WTC11 (cell line): ENCODE data around the gene C1orf159. TPM values are rescaled to one million over a fixed set of nuclear protein-coding genes. Genes with fewer than 3 reads are reported as not detected.

Source experiments
- ATAC-seq: fragments of 200-7000 bp; cut with Tn5 transposase; 2 replicates; pipeline ENCODE4 v1.10.0; 2021; ENCODE audit warnings: mild to moderate bottlenecking, moderate library complexity
- CTCF ChIA-PET: fragments of 300-600 bp; sonication (Branson Sonifier 250); formaldehyde crosslinking; loops from one replicate; lab custom pipeline; 2021; ENCODE audit warnings: antibody characterized with exemption; lab: Charles Lee
- POLR2A ChIA-PET: fragments of 350-600 bp; sonication (Branson Sonifier 250); formaldehyde crosslinking; loops from one replicate; lab custom pipeline; 2021; ENCODE audit warnings: antibody characterized with exemption; lab: Charles Lee
- DNase-seq: peaks from one replicate; pipeline ENCODE4 v3.0.0; 2021; ENCODE audit warnings: low spot score
- H3K27ac Mint-ChIP-seq: 2 replicates; pipeline ENCODE4 v1.8.0; 2021; ENCODE audit warnings: mixed read lengths
- H3K27me3 Mint-ChIP-seq: 2 replicates; pipeline ENCODE4 v1.8.0; 2021; ENCODE audit warnings: low read depth, mild to moderate bottlenecking, moderate library complexity, mixed read lengths
- H3K36me3 Mint-ChIP-seq: 2 replicates; pipeline ENCODE4 v1.8.0; 2021; ENCODE audit warnings: mixed read lengths
- H3K4me1 Mint-ChIP-seq: 2 replicates; pipeline ENCODE4 v1.8.0; 2022; ENCODE audit warnings: mixed read lengths
- H3K4me3 Mint-ChIP-seq: 2 replicates; pipeline ENCODE4 v1.8.0; 2021; ENCODE audit warnings: mild to moderate bottlenecking, moderate library complexity, mixed read lengths
- H3K9me3 Mint-ChIP-seq: 2 replicates; pipeline ENCODE4 v1.8.0; 2021; ENCODE audit warnings: mixed read lengths
- AFF4 ChIP-seq: sonication (generic); formaldehyde crosslinking; IDR thresholded peaks from 2 replicates; pipeline ENCODE4 v1.8.1; 2023; ENCODE audit warnings: mild to moderate bottlenecking, missing genetic modification reagents, borderline replicate concordance
- AR ChIP-seq: fragments of 250-450 bp; sonication (Bioruptor Pico); IDR thresholded peaks from 2 replicates; pipeline ENCODE4 v1.9.0; 2021; ENCODE audit warnings: mild to moderate bottlenecking
- CDX4 ChIP-seq: fragments of 250-450 bp; sonication (Bioruptor Pico); IDR thresholded peaks from 2 replicates; pipeline ENCODE4 v1.9.0; 2021; ENCODE audit warnings: moderate library complexity, mild to moderate bottlenecking, inconsistent platforms, borderline replicate concordance
- ELF4 ChIP-seq: sonication (generic); formaldehyde crosslinking; IDR thresholded peaks from 2 replicates; pipeline ENCODE4 v1.8.1; 2022; ENCODE audit warnings: low read depth, mild to moderate bottlenecking, moderate library complexity, missing genetic modification reagents
- EMX1 ChIP-seq: fragments of 250-450 bp; sonication (Bioruptor Pico); IDR thresholded peaks from 2 replicates; pipeline ENCODE4 v1.8.0; 2021; ENCODE audit warnings: mild to moderate bottlenecking
- ERG ChIP-seq: fragments of 250-450 bp; sonication (Bioruptor Pico); IDR thresholded peaks from 2 replicates; pipeline ENCODE4 v1.8.0; 2021; ENCODE audit warnings: mild to moderate bottlenecking
- FOXJ3 ChIP-seq: sonication (generic); formaldehyde crosslinking; IDR thresholded peaks from 2 replicates; pipeline ENCODE4 v1.9.0; 2021; ENCODE audit warnings: missing genetic modification reagents, mild to moderate bottlenecking, borderline replicate concordance
- GTF2I ChIP-seq: fragments of 250-450 bp; sonication (Bioruptor Pico); conservative IDR thresholded peaks from 2 replicates; pipeline ENCODE4 v1.4.0; 2021; ENCODE audit warnings: mild to moderate bottlenecking
- PRDM15 ChIP-seq: sonication (generic); formaldehyde crosslinking; IDR thresholded peaks from 2 replicates; pipeline ENCODE4 v1.8.0; 2022; ENCODE audit warnings: missing genetic modification reagents
- PREB ChIP-seq: sonication (generic); formaldehyde crosslinking; IDR thresholded peaks from 2 replicates; pipeline ENCODE4 v1.8.1; 2022; ENCODE audit warnings: mild to moderate bottlenecking, missing genetic modification reagents, moderate library complexity, borderline replicate concordance
- STAT6 ChIP-seq: sonication (generic); formaldehyde crosslinking; conservative IDR thresholded peaks from 2 replicates; pipeline ENCODE4 v1.8.1; 2023; ENCODE audit warnings: mild to moderate bottlenecking, low read depth, missing genetic modification reagents, moderate library complexity
- USF1 ChIP-seq: sonication (generic); formaldehyde crosslinking; IDR thresholded peaks from 2 replicates; pipeline ENCODE4 v1.8.0; 2022; ENCODE audit warnings: mild to moderate bottlenecking, missing genetic modification reagents
- ZNF219 ChIP-seq: sonication (generic); formaldehyde crosslinking; IDR thresholded peaks from 2 replicates; pipeline ENCODE4 v1.8.0; 2023; ENCODE audit warnings: missing genetic modification reagents, mild to moderate bottlenecking, borderline replicate concordance
- ZNF232 ChIP-seq: sonication (generic); formaldehyde crosslinking; IDR thresholded peaks from 2 replicates; pipeline ENCODE4 v1.8.0; 2022; ENCODE audit warnings: mild to moderate bottlenecking, missing genetic modification reagents
- ZNF423 ChIP-seq: fragments of 250-450 bp; sonication (Bioruptor Pico); IDR thresholded peaks from 2 replicates; pipeline ENCODE4 v2.1.2; 2022; ENCODE audit warnings: mild to moderate bottlenecking, moderate library complexity
- total RNA-seq: library from RNA; stranded (reverse); gene quantifications from 3 replicates; pipeline ENCODE4 v1.2.3, GENCODE V29; 2021

Gene C1orf159
- total RNA-seq, 1 experiment from 2014 or later, result 17.8 TPM

- no peak for TF ChIP-seq PREB (CRISPR knock-in tag)
- no peak for TF ChIP-seq EMX1 (CRISPR knock-in tag)
- TF ChIP-seq ZNF232 (CRISPR knock-in tag), result no peak
- TF ChIP-seq FOXJ3, result no peak
- TF ChIP-seq CDX4 (CRISPR knock-in tag), result no peak
- TF ChIP-seq ZNF219 (CRISPR knock-in tag), result no peak
- TF ChIP-seq GTF2I (CRISPR knock-in tag), result no peak
- no peak for TF ChIP-seq STAT6 (CRISPR knock-in tag)
- TF ChIP-seq AFF4, result no peak
- TF ChIP-seq ZNF423, result no peak
- TF ChIP-seq AR (CRISPR knock-in tag), result no peak
- no peak for TF ChIP-seq USF1 (CRISPR knock-in tag)
- TF ChIP-seq ELF4 (CRISPR knock-in tag), result no peak
- TF ChIP-seq PRDM15 (CRISPR knock-in tag), result no peak
- TF ChIP-seq ERG (CRISPR knock-in tag), result no peak
- no peak overlapping the region for H3K27ac Mint-ChIP-seq
- H3K4me3 Mint-ChIP-seq, result no peak overlapping the region
- H3K36me3 Mint-ChIP-seq, result no peaks in the 10 kb centered on the region
- DNase-seq (no peak), ATAC-seq (no peak)
- H3K9me3 Mint-ChIP-seq, result no peaks in the 10 kb centered on the region
- ChIA-PET CTCF (interaction anchor here (1.7 kb wide), 1 partner anchor 205 kb away, joined by 5 read pairs; no protein-coding TSS in a partner anchor), POLR2A (no interaction called here)
- H3K4me1 Mint-ChIP-seq, result no peaks in the 10 kb centered on the region
- no peaks in the 10 kb centered on the region for H3K27me3 Mint-ChIP-seq
Observed at GRCh38 chr1:1086911-1087341, 29.0 kb downstream of the C1orf159 start.
